GM23338 (cell line): ENCODE measurements around the gene SNX4. TPM values are rescaled to one million over a fixed set of nuclear protein-coding genes. Genes with fewer than 3 reads are reported as not detected.

Experiments
- ATAC-seq: fragments of 200-7000 bp; cut with Tn5 transposase; 3 replicates; pipeline ENCODE4 v1.9.1; 2020
- DNase-seq: peaks from one replicate; pipeline ENCODE4 v3.0.0-alpha.2; 2015; ENCODE audit warnings: low spot score
- H2AFZ ChIP-seq: fragments of 200-600 bp; sonication (generic); 2 replicates; pipeline ENCODE4 v1.8.0; 2016; ENCODE audit warnings: antibody characterized with exemption, mild to moderate bottlenecking, moderate library complexity
- H3F3A ChIP-seq: fragments of 200-600 bp; sonication (generic); replicated peaks from 2 replicates; pipeline ENCODE4 v1.8.0; 2017; ENCODE audit warnings: antibody characterized with exemption, mixed run types, low read depth
- H3K27ac ChIP-seq: fragments of 200-600 bp; sonication (generic); 2 replicates; pipeline ENCODE4 v1.6.1; 2016; ENCODE audit warnings: low read depth
- H3K27me3 ChIP-seq: fragments of 200-600 bp; sonication (generic); 2 replicates; pipeline ENCODE4 v1.8.0; 2016; ENCODE audit warnings: mild to moderate bottlenecking, mixed run types, moderate library complexity; ENCODE audit not compliant: insufficient read depth
- H3K36me3 ChIP-seq: fragments of 200-600 bp; sonication (generic); 2 replicates; pipeline ENCODE4 v1.8.0; 2016; ENCODE audit warnings: mild to moderate bottlenecking; ENCODE audit not compliant: insufficient read depth
- H3K4me1 ChIP-seq: fragments of 200-600 bp; sonication (generic); 2 replicates; pipeline ENCODE4 v1.8.0; 2016; ENCODE audit warnings: mild to moderate bottlenecking, moderate library complexity; ENCODE audit not compliant: insufficient read depth
- H3K4me2 ChIP-seq: fragments of 200-600 bp; sonication (generic); 2 replicates; pipeline ENCODE4 v1.7.1; 2017; ENCODE audit warnings: mixed run types
- H3K4me3 ChIP-seq: fragments of 200-600 bp; sonication (generic); 2 replicates; pipeline ENCODE4 v1.6.1; 2016; ENCODE audit warnings: mixed run types
- H3K79me2 ChIP-seq: fragments of 200-600 bp; sonication (generic); replicated peaks from 2 replicates; pipeline ENCODE4 v1.8.0; 2017; ENCODE audit warnings: mild to moderate bottlenecking; ENCODE audit not compliant: insufficient read depth
- H3K9me2 ChIP-seq: fragments of 200-600 bp; sonication (generic); 2 replicates; pipeline ENCODE4 v1.8.0; 2017; ENCODE audit not compliant: insufficient read depth
- H4K20me1 ChIP-seq: fragments of 200-600 bp; sonication (generic); replicated peaks from 2 replicates; pipeline ENCODE4 v1.8.0; 2017; ENCODE audit warnings: mild to moderate bottlenecking; ENCODE audit not compliant: insufficient read depth
- H3K27ac Mint-ChIP-seq: 2 replicates; pipeline ENCODE4 v1.8.0; 2020; ENCODE audit warnings: inconsistent platforms, mild to moderate bottlenecking, moderate library complexity, mixed read lengths
- H3K27me3 Mint-ChIP-seq: 3 replicates; pipeline ENCODE4 v1.8.0; 2022; ENCODE audit warnings: low read depth, mild to moderate bottlenecking, moderate library complexity, mixed read lengths, inconsistent platforms; ENCODE audit not compliant: insufficient read depth, poor library complexity
- H3K36me3 Mint-ChIP-seq: 3 replicates; pipeline ENCODE4 v1.8.0; 2021; ENCODE audit warnings: low read depth, mild to moderate bottlenecking, inconsistent platforms, moderate library complexity, mixed read lengths
- H3K4me1 Mint-ChIP-seq: 3 replicates; pipeline ENCODE4 v1.8.0; 2020; ENCODE audit warnings: mild to moderate bottlenecking, inconsistent platforms, mixed read lengths
- H3K4me3 Mint-ChIP-seq: 3 replicates; pipeline ENCODE4 v1.8.0; 2021; ENCODE audit warnings: moderate library complexity, mild to moderate bottlenecking, inconsistent platforms, mixed read lengths
- H3K9me3 Mint-ChIP-seq: 3 replicates; pipeline ENCODE4 v1.8.0; 2020; ENCODE audit warnings: moderate library complexity, mild to moderate bottlenecking, inconsistent platforms, mixed read lengths
- CREB1 ChIP-seq: fragments of 250-450 bp; sonication (Bioruptor Pico); IDR thresholded peaks from 2 replicates; pipeline ENCODE4 v1.5.0; 2020; ENCODE audit warnings: low read depth, mild to moderate bottlenecking, moderate library complexity
- CTCF ChIP-seq, 2 experiments: fragments of 200-600 bp in 1 of 2; sonication (generic) in 1 of 2; conservative IDR thresholded peaks; 2 replicates each; pipeline versions ENCODE4 v1.5.1 to v1.6.1; 2016 to 2017; ENCODE audit warnings: antibody characterized with exemption in 2 of 2, low read depth in 2 of 2, mild to moderate bottlenecking in 2 of 2, moderate library complexity in 1 of 2
- ETS1 ChIP-seq: IDR thresholded peaks from 2 replicates; pipeline ENCODE4 v1.6.1; 2016; ENCODE audit warnings: antibody characterized with exemption
- EZH2 ChIP-seq: fragments of 200-600 bp; sonication (generic); IDR thresholded peaks from one replicate; pipeline ENCODE4 v1.8.0; 2017; ENCODE audit warnings: antibody characterized with exemption, mild to moderate bottlenecking, low read depth; ENCODE audit not compliant: unreplicated experiment
- EZH2phosphoT487 ChIP-seq: fragments of 200-600 bp; sonication (generic); IDR thresholded peaks from one replicate; pipeline ENCODE4 v1.8.1; 2018; ENCODE audit warnings: antibody characterized with exemption; ENCODE audit not compliant: unreplicated experiment
- JUNB ChIP-seq: IDR thresholded peaks from one replicate; pipeline ENCODE4 v1.6.1; 2016; ENCODE audit warnings: antibody characterized with exemption; ENCODE audit not compliant: unreplicated experiment
- NANOG ChIP-seq: IDR thresholded peaks from 2 replicates; pipeline ENCODE4 v1.6.1; 2016; ENCODE audit warnings: antibody characterized with exemption, borderline replicate concordance
- POLR2AphosphoS5 ChIP-seq: IDR thresholded peaks from 2 replicates; pipeline ENCODE4 v1.6.1; 2016; ENCODE audit warnings: antibody characterized with exemption, low read depth
- REST ChIP-seq: IDR thresholded peaks from one replicate; pipeline ENCODE4 v1.6.1; 2018; ENCODE audit warnings: antibody characterized with exemption; ENCODE audit not compliant: unreplicated experiment
- STAT1 ChIP-seq: IDR thresholded peaks from one replicate; pipeline ENCODE4 v1.6.1; 2016; ENCODE audit warnings: antibody characterized with exemption; ENCODE audit not compliant: unreplicated experiment
- ZNF114 ChIP-seq: fragments of 250-450 bp; sonication (Bioruptor Pico); IDR thresholded peaks from 2 replicates; pipeline ENCODE4 v1.5.0; 2020; ENCODE audit warnings: mild to moderate bottlenecking, moderate library complexity
- ZNF331 ChIP-seq: fragments of 250-450 bp; sonication (Bioruptor Pico); IDR thresholded peaks from 2 replicates; pipeline ENCODE4 v1.5.0; 2020; ENCODE audit warnings: low read depth, mild to moderate bottlenecking, moderate library complexity
- ZNF462 ChIP-seq: fragments of 250-450 bp; sonication (Bioruptor Pico); IDR thresholded peaks from 2 replicates; pipeline ENCODE4 v1.5.0; 2020; ENCODE audit warnings: mild to moderate bottlenecking, moderate library complexity
- polyA plus RNA-seq: library from polyadenylated mRNA; unstranded; fragments of >200 nt; fragmentation: Nextera tagmentation; extraction: Ambion mirVana; gene quantifications from 2 replicates; pipeline ENCODE4 v1.2.1, GENCODE V29; 2016
- total RNA-seq: library from RNA; depleted of rRNA; stranded (reverse); fragments of >200 nt; shearing (Covaris generic); gene quantifications from 2 replicates; pipeline ENCODE4 v1.2.3, GENCODE V29; 2014

Gene SNX4
- total and polyA plus RNA-seq, 2 experiments from 2014 or later = 13.0 to 27.8 TPM

- Mint-ChIP-seq H3K4me3 (no peak overlapping the region), H3K27me3 (peaks cover 4% of the 10 kb centered on the region), H3K4me1 (peaks cover 11% of the 10 kb centered on the region), H3K9me3 (peaks cover 8% of the 10 kb centered on the region; the same call in 2 of the 3 replicates), H3K36me3 (peaks cover 4% of the 10 kb centered on the region; the same call in 1 of the 3 replicates), H3K27ac (no peak overlapping the region)
- Histone ChIP-seq H3K4me2 (no peak overlapping the region), H2AFZ (no peak overlapping the region), H3K36me3 (no peaks in the 10 kb centered on the region), H3K79me2 (no peaks in the 10 kb centered on the region), H3K9me2 (peaks cover 13% of the 10 kb centered on the region), H3K27me3 (no peaks in the 10 kb centered on the region), H3K4me1 (peaks cover 7% of the 10 kb centered on the region; the same call in 1 of the 2 replicates), H3K4me3 (no peak overlapping the region), H4K20me1 (no peaks in the 10 kb centered on the region), H3F3A (no peaks in the 10 kb centered on the region), H3K27ac (no peak overlapping the region)
- DNase-seq = no peak
- TF ChIP-seq NANOG (no peak), POLR2AphosphoS5 (no peak), STAT1 (no peak), REST (no peak), JUNB (no peak), ZNF462 (CRISPR knock-in tag) (no peak), ETS1 (no peak), CREB1 (no peak), EZH2phosphoT487 (no peak), ZNF114 (CRISPR knock-in tag) (no peak), EZH2 (no peak), ZNF331 (CRISPR knock-in tag) (no peak), CTCF (conservative IDR thresholded peaks at IDR 0.05; ENCODE audit: low read depth in 2 of 2) (no peak)
- ATAC-seq = no peak
These were observed 88.6 kb downstream of the SNX4 start for GRCh38 chr3:125431391-125431790.
